T-helper 2 cell treated with Interferon-gamma antibody and Interleukin-4, amounts not matched to agents 5 μg/mL and 100 μg/mL, for 36 hours (primary cell): Measurements from ENCODE around the gene ADRA2C.

Experiments used
- DNase-seq: peaks from one replicate; pipeline ENCODE4 v3.0.0; 2021; ENCODE audit warnings: low spot score
- H3K27ac Mint-ChIP-seq: one replicate; pipeline ENCODE4 v1.8.0; 2021; ENCODE audit warnings: mild to moderate bottlenecking, mixed read lengths
- H3K27me3 Mint-ChIP-seq: one replicate; pipeline ENCODE4 v1.8.0; 2021; ENCODE audit warnings: low read depth, mixed read lengths
- H3K36me3 Mint-ChIP-seq: one replicate; pipeline ENCODE4 v1.8.0; 2021; ENCODE audit warnings: low read depth, mixed read lengths
- H3K4me1 Mint-ChIP-seq: one replicate; pipeline ENCODE4 v1.8.0; 2021; ENCODE audit warnings: low read depth, mixed read lengths
- H3K4me3 Mint-ChIP-seq: one replicate; pipeline ENCODE4 v1.8.0; 2022; ENCODE audit warnings: mild to moderate bottlenecking, moderate library complexity, mixed read lengths
- H3K9me3 Mint-ChIP-seq: one replicate; pipeline ENCODE4 v1.8.0; 2021; ENCODE audit warnings: mixed read lengths

ADRA2C gene

GRCh38 chr4:3780347-3781171 is 14.4 kb downstream of the ADRA2C start:
- Mint-ChIP-seq H3K4me3 (no peak overlapping the region), H3K9me3 (no peaks in the 10 kb centered on the region), H3K36me3 (no peaks in the 10 kb centered on the region), H3K4me1 (no peaks in the 10 kb centered on the region), H3K27me3 (no peaks in the 10 kb centered on the region), H3K27ac (no peak overlapping the region)
- no peak for DNase-seq

GRCh38 chr4:3781193-3781886 is 15.2 kb downstream of the ADRA2C start:
- Mint-ChIP-seq H3K27ac (no peak overlapping the region), H3K27me3 (no peaks in the 10 kb centered on the region), H3K4me3 (no peak overlapping the region), H3K36me3 (no peaks in the 10 kb centered on the region), H3K9me3 (no peaks in the 10 kb centered on the region), H3K4me1 (no peaks in the 10 kb centered on the region)
- DNase-seq, result no peak

GRCh38 chr4:3781997-3782930 is 16.1 kb downstream of the ADRA2C start:
- no peak overlapping the region for H3K27ac Mint-ChIP-seq
- no peaks in the 10 kb centered on the region for H3K27me3 Mint-ChIP-seq
- H3K4me1 Mint-ChIP-seq, result no peaks in the 10 kb centered on the region
- no peaks in the 10 kb centered on the region for H3K36me3 Mint-ChIP-seq
- no peaks in the 10 kb centered on the region for H3K9me3 Mint-ChIP-seq
- H3K4me3 Mint-ChIP-seq, result no peak overlapping the region
- no peak for DNase-seq

GRCh38 chr4:3783693-3784306 is 17.6 kb downstream of the ADRA2C start:
- Mint-ChIP-seq H3K4me3 (no peak overlapping the region), H3K9me3 (no peaks in the 10 kb centered on the region), H3K36me3 (no peaks in the 10 kb centered on the region), H3K4me1 (no peaks in the 10 kb centered on the region), H3K27ac (no peak overlapping the region), H3K27me3 (no peaks in the 10 kb centered on the region)
- no peak for DNase-seq

GRCh38 chr4:3784454-3785291 is 18.5 kb downstream of the ADRA2C start:
- Mint-ChIP-seq H3K4me1 (no peaks in the 10 kb centered on the region), H3K27ac (no peak overlapping the region), H3K9me3 (no peaks in the 10 kb centered on the region)

GRCh38 chr4:3785292-3785565 is 19.0 kb downstream of the ADRA2C start:
- Mint-ChIP-seq H3K27me3 (no peaks in the 10 kb centered on the region), H3K36me3 (no peaks in the 10 kb centered on the region), H3K27ac (no peak overlapping the region), H3K4me1 (no peaks in the 10 kb centered on the region), H3K4me3 (no peak overlapping the region), H3K9me3 (no peaks in the 10 kb centered on the region)
- no peak for DNase-seq

More at GRCh38 chr4:3784454-3785291, 18.5 kb downstream of the ADRA2C start:
- H3K27me3 Mint-ChIP-seq, result no peaks in the 10 kb centered on the region
- no peaks in the 10 kb centered on the region for H3K36me3 Mint-ChIP-seq
- no peak overlapping the region for H3K4me3 Mint-ChIP-seq
- no peak for DNase-seq

- no peaks in the 10 kb centered on the region for H3K4me1 Mint-ChIP-seq
- H3K9me3 Mint-ChIP-seq, result no peaks in the 10 kb centered on the region
- no peak overlapping the region for H3K4me3 Mint-ChIP-seq
- no peak overlapping the region for H3K27ac Mint-ChIP-seq
- no peaks in the 10 kb centered on the region for H3K27me3 Mint-ChIP-seq
- no peaks in the 10 kb centered on the region for H3K36me3 Mint-ChIP-seq
- no peak for DNase-seq
Measured at GRCh38 chr4:3786196-3786869, 20.1 kb downstream of the ADRA2C start.

GRCh38 chr4:3787489-3788365 is 21.5 kb downstream of the ADRA2C start:
- Mint-ChIP-seq H3K27me3 (no peaks in the 10 kb centered on the region), H3K27ac (no peak overlapping the region), H3K36me3 (no peaks in the 10 kb centered on the region), H3K4me1 (no peaks in the 10 kb centered on the region), H3K4me3 (no peak overlapping the region), H3K9me3 (no peaks in the 10 kb centered on the region)
- DNase-seq, result no peak

GRCh38 chr4:3788366-3788660 is 22.1 kb downstream of the ADRA2C start:
- H3K36me3 Mint-ChIP-seq, result no peaks in the 10 kb centered on the region

GRCh38 chr4:3789587-3789986 is 23.4 kb downstream of the ADRA2C start:
- Mint-ChIP-seq H3K9me3 (peaks cover under 1% of the 10 kb centered on the region), H3K27ac (no peak overlapping the region), H3K27me3 (no peaks in the 10 kb centered on the region), H3K4me3 (no peak overlapping the region), H3K36me3 (no peaks in the 10 kb centered on the region), H3K4me1 (no peaks in the 10 kb centered on the region)
- DNase-seq, result no peak

More at GRCh38 chr4:3788366-3788660, 22.1 kb downstream of the ADRA2C start:
- H3K4me1 Mint-ChIP-seq, result no peaks in the 10 kb centered on the region
- H3K27ac Mint-ChIP-seq, result no peak overlapping the region
- no peak overlapping the region for H3K4me3 Mint-ChIP-seq
- no peak for DNase-seq
- no peaks in the 10 kb centered on the region for H3K9me3 Mint-ChIP-seq
- H3K27me3 Mint-ChIP-seq, result no peaks in the 10 kb centered on the region

GRCh38 chr4:3790006-3790561 is 23.9 kb downstream of the ADRA2C start:
- no peaks in the 10 kb centered on the region for H3K27me3 Mint-ChIP-seq
- no peak for DNase-seq
- no peaks in the 10 kb centered on the region for H3K36me3 Mint-ChIP-seq
- H3K4me3 Mint-ChIP-seq, result no peak overlapping the region
- peaks cover 4% of the 10 kb centered on the region for H3K9me3 Mint-ChIP-seq
- H3K27ac Mint-ChIP-seq, result no peak overlapping the region
- no peaks in the 10 kb centered on the region for H3K4me1 Mint-ChIP-seq

GRCh38 chr4:3791256-3791655 is 25.1 kb downstream of the ADRA2C start:
- no peaks in the 10 kb centered on the region for H3K36me3 Mint-ChIP-seq
- H3K9me3 Mint-ChIP-seq, result peaks cover 13% of the 10 kb centered on the region
- H3K27ac Mint-ChIP-seq, result no peak overlapping the region
- H3K4me1 Mint-ChIP-seq, result no peaks in the 10 kb centered on the region
- H3K4me3 Mint-ChIP-seq, result no peak overlapping the region
- DNase-seq, result no peak
- no peaks in the 10 kb centered on the region for H3K27me3 Mint-ChIP-seq
